BJ (cell line): Measurements from ENCODE around the gene ANKRD23. TPM values are rescaled to one million over a fixed set of nuclear protein-coding genes. Genes with fewer than 3 reads are reported as not detected.

Source experiments
- CTCF ChIA-PET: fragments of 350-600 bp; formaldehyde crosslinking; extraction: SDS; loops from one replicate; lab custom pipeline; 2021; ENCODE audit warnings: antibody characterized with exemption, inconsistent platforms; lab: Yijun Ruan, JAX
- POLR2A ChIA-PET: fragments of 300-600 bp; sonication (Branson Sonifier 250); formaldehyde crosslinking; extraction: SDS; loops from one replicate; lab custom pipeline; 2021; ENCODE audit warnings: antibody characterized with exemption; lab: Charles Lee
- DNase-seq: peaks from one replicate; pipeline ENCODE4 v3.0.0-alpha.2; 2011; ENCODE audit warnings: low read depth
- H3K27me3 ChIP-seq: 2 replicates; pipeline ENCODE4 v1.6.0; 2011; ENCODE audit warnings: low read length; ENCODE audit not compliant: control insufficient read depth, insufficient read depth
- H3K36me3 ChIP-seq: 2 replicates; pipeline ENCODE4 v1.5.1; 2011; ENCODE audit warnings: low read length; ENCODE audit not compliant: control insufficient read depth, insufficient read depth
- H3K4me3 ChIP-seq: 2 replicates; pipeline ENCODE4 v1.5.1; 2011; ENCODE audit warnings: low read depth, mild to moderate bottlenecking, control low read depth, low read length
- CTCF ChIP-seq: IDR thresholded peaks from 2 replicates; pipeline ENCODE4 v1.5.1; 2011; ENCODE audit warnings: low read depth, mild to moderate bottlenecking, control low read depth, inconsistent platforms, low read length, moderate library complexity; ENCODE audit not compliant: insufficient read depth
- polyA plus RNA-seq: library from polyadenylated mRNA; depleted of rRNA; stranded (reverse); fragments of >200 nt; gene quantifications from 2 replicates; pipeline ENCODE4 v1.2.3, GENCODE V29; 2011

The ANKRD23 gene
- polyA plus RNA-seq, 1 experiment: 1.4 TPM

- DNase-seq: no peak
- Histone ChIP-seq H3K36me3 (no peaks in the 10 kb centered on the region), H3K4me3 (no peak overlapping the region), H3K27me3 (peaks cover 10% of the 10 kb centered on the region; the same call in 1 of the 2 replicates)
- TF ChIP-seq CTCF: no peak
- ChIA-PET POLR2A (no interaction called here), CTCF (interaction anchor here (1.3 kb wide), 1 partner anchor 9 kb away, joined by 4 read pairs; no protein-coding TSS in a partner anchor)
Measured at GRCh38 chr2:96877042-96877451, 33.2 kb upstream of the ANKRD23 start.

GRCh38 chr2:96876269-96877041 is 32.6 kb upstream of the ANKRD23 start:
- Histone ChIP-seq H3K36me3 (no peaks in the 10 kb centered on the region), H3K27me3 (peaks cover 10% of the 10 kb centered on the region; the same call in 1 of the 2 replicates), H3K4me3 (no peak overlapping the region)
- CTCF ChIA-PET: interaction anchor here (1.3 kb wide), 1 partner anchor 8 kb away, joined by 4 read pairs; no protein-coding TSS in a partner anchor
- DNase-seq: no peak
- POLR2A ChIA-PET: no interaction called here
- TF ChIP-seq CTCF: no peak

- ChIA-PET POLR2A (no interaction called here), CTCF (interaction anchor here (0.5 to 2.0 kb wide), 5 partner anchors 10 to 195 kb away, joined by 3 to 8 read pairs (median 4); partner anchors contain the start of gene ANKRD39)
- no peak for DNase-seq
- H3K27me3 ChIP-seq: peaks cover 10% of the 10 kb centered on the region
- H3K36me3 ChIP-seq: no peaks in the 10 kb centered on the region
- no peak overlapping the region for H3K4me3 ChIP-seq
- no peak for TF ChIP-seq CTCF
Measured at GRCh38 chr2:96875498-96876268, 31.9 kb upstream of the ANKRD23 start.

GRCh38 chr2:96874198-96874831 is 30.5 kb upstream of the ANKRD23 start:
- H3K4me3 ChIP-seq: no peak overlapping the region
- no peaks in the 10 kb centered on the region for H3K36me3 ChIP-seq
- ChIA-PET POLR2A (no interaction called here), CTCF (interaction anchor here (0.9 to 2.0 kb wide), 4 partner anchors 11 to 53 kb away, joined by 3 to 8 read pairs (median 4); partner anchors contain the start of gene ANKRD39)
- no peak for TF ChIP-seq CTCF
- DNase-seq: no peak
- H3K27me3 ChIP-seq: peaks cover 10% of the 10 kb centered on the region
